ENCODE results near the gene DPH2.

DPH2 gene

GRCh38 chr1:43985984-43986595 is 16.3 kb downstream of the DPH2 start:
- no peak for DNase-seq

- DNase-seq, result no peak
These were observed 16.9 kb downstream of the DPH2 start for GRCh38 chr1:43986712-43987111.

- no peak for DNase-seq
These were observed 17.5 kb downstream of the DPH2 start for GRCh38 chr1:43987159-43987902.

- DNase-seq, result no peak
These were observed 20.7 kb downstream of the DPH2 start for GRCh38 chr1:43990271-43991199.

- no peak for DNase-seq
These were observed 21.3 kb downstream of the DPH2 start for GRCh38 chr1:43991200-43991475.

GRCh38 chr1:43991476-43992231 is 21.8 kb downstream of the DPH2 start, which contains the start of gene CCDC24:
Gene CCDC24, plus strand, starts transcription at chr1:43991599. Its CDS starts 280 bp downstream, at chr1:43991879.
- peak; percentile 86 for DNase-seq

- DNase-seq, result peak; percentile 17
These were observed 22.6 kb downstream of the DPH2 start for GRCh38 chr1:43992232-43992995.

- no peak for DNase-seq
These were observed 23.6 kb downstream of the DPH2 start for GRCh38 chr1:43993206-43993914.

- no peak for DNase-seq
These were observed 24.3 kb downstream of the DPH2 start for GRCh38 chr1:43994071-43994470.

GRCh38 chr1:43994794-43995790 is 25.3 kb downstream of the DPH2 start:
- DNase-seq, result peak; percentile 44

GRCh38 chr1:43995984-43996732 is 26.3 kb downstream of the DPH2 start:
- no peak for DNase-seq

GRCh38 chr1:43996733-43997115 is 26.9 kb downstream of the DPH2 start:
- DNase-seq, result no peak

- no peak for DNase-seq
These were observed 27.6 kb downstream of the DPH2 start for GRCh38 chr1:43997295-43997999.

GRCh38 chr1:43998000-43998378 is 28.2 kb downstream of the DPH2 start:
- DNase-seq, result no peak

GRCh38 chr1:43999455-43999854 is 29.6 kb downstream of the DPH2 start:
- DNase-seq, result no peak

- DNase-seq, result no peak
These were observed 30.4 kb downstream of the DPH2 start for GRCh38 chr1:44000122-44000665.

- DNase-seq, result no peak
These were observed 32.4 kb downstream of the DPH2 start for GRCh38 chr1:44002165-44002564.

GRCh38 chr1:44002606-44003157 is 32.9 kb downstream of the DPH2 start:
- DNase-seq, result no peak
